ENCODE results near the gene CRCP.
"Not testable (repeated sequence)": the region's sequence is repeated elsewhere in the genome, so short reads cannot be mapped to it uniquely, and the experiment has no call there.

CRCP gene

DNA sequence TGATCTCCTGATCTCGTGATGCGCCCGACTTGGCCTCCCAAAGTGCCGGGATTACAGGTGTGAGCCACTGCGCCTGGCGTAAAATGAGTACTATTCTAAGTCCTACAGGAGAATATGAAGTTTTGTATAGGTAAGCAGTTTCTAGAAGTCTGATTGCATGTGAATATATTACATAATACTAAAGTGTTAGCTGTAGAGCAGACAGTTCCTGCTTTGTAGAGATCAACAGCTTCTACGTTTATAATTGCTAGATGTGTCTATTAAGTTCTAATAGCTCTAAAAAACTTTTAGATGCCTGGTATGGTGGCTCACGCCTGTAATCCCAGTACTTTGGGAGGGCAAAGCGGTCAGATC, 8.5 kb downstream of the CRCP start:
- H3F3A ChIP-seq (ENCODE audit: insufficient read depth, low read length): no peaks in the 10 kb centered on the region
- TF ChIP-seq EZH2 (optimal IDR thresholded peaks at IDR 0.05; ENCODE audit: low read depth, low read length): no peak
- TF ChIP-seq, protein P1, sequence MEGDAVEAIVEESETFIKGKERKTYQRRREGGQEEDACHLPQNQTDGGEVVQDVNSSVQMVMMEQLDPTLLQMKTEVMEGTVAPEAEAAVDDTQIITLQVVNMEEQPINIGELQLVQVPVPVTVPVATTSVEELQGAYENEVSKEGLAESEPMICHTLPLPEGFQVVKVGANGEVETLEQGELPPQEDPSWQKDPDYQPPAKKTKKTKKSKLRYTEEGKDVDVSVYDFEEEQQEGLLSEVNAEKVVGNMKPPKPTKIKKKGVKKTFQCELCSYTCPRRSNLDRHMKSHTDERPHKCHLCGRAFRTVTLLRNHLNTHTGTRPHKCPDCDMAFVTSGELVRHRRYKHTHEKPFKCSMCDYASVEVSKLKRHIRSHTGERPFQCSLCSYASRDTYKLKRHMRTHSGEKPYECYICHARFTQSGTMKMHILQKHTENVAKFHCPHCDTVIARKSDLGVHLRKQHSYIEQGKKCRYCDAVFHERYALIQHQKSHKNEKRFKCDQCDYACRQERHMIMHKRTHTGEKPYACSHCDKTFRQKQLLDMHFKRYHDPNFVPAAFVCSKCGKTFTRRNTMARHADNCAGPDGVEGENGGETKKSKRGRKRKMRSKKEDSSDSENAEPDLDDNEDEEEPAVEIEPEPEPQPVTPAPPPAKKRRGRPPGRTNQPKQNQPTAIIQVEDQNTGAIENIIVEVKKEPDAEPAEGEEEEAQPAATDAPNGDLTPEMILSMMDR (IDR thresholded peaks at IDR 0.05; ENCODE audit: low read length): no peak
- TF ChIP-seq EZH2phosphoT487 (IDR thresholded peaks at IDR 0.05; ENCODE audit: low read length): no peak
- peaks cover 16% of the 10 kb centered on the region; the same call in 1 of the 2 replicates for H4K20me1 ChIP-seq (ENCODE audit: insufficient read depth, low read length)
- no peak overlapping the region for H3K9ac ChIP-seq (ENCODE audit: low read length)
- H3K9me3 ChIP-seq (replicated peaks; ENCODE audit: insufficient read depth, low read length): no peaks in the 10 kb centered on the region
- no peaks in the 10 kb centered on the region for H3K9me2 ChIP-seq (replicated peaks; ENCODE audit: insufficient read depth, low read length)
- peaks cover 93% of the 10 kb centered on the region for H3K79me2 ChIP-seq (ENCODE audit: low read length)
- no peaks in the 10 kb centered on the region for H3K4me1 ChIP-seq (ENCODE audit: low read length)
- H3K27ac ChIP-seq (ENCODE audit: low read length): no peak overlapping the region
- H2AFZ ChIP-seq (ENCODE audit: low read length): no peak overlapping the region
- no peaks in the 10 kb centered on the region for H3K36me3 ChIP-seq (replicated peaks; ENCODE audit: insufficient read depth, low read length)
- no peaks in the 10 kb centered on the region for H3K27me3 ChIP-seq (replicated peaks; ENCODE audit: insufficient read depth, low read length)
- no peak for DNase-seq
- H3K4me3 ChIP-seq (ENCODE audit: low read length): no peak overlapping the region
- H3K4me2 ChIP-seq (ENCODE audit: low read depth, low read length): no peak overlapping the region

DNA sequence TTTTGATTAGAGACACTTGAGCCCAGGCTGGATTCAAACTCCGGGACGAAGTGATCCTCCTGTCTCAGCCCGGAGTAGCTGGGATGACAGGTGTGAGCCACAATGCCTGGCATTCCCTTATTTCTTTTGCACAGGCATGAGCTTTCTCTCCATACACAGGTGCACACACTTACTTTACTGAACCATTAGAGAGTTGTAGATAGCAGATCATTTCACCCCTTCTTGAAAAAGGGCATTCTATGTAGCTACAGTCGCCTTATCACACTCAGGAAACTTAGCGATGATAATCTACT, 9.9 kb downstream of the CRCP start:
- not testable (repeated sequence) for H3F3A ChIP-seq (ENCODE audit: insufficient read depth, low read length); H3K4me1 ChIP-seq (ENCODE audit: low read length); H3K27me3 ChIP-seq (replicated peaks; ENCODE audit: insufficient read depth, low read length); H4K20me1 ChIP-seq (ENCODE audit: insufficient read depth, low read length); H3K9me3 ChIP-seq (replicated peaks; ENCODE audit: insufficient read depth, low read length); H3K4me2 ChIP-seq (ENCODE audit: low read depth, low read length); DNase-seq; H3K36me3 ChIP-seq (replicated peaks; ENCODE audit: insufficient read depth, low read length); H3K9ac ChIP-seq (ENCODE audit: low read length); H2AFZ ChIP-seq (ENCODE audit: low read length); H3K4me3 ChIP-seq (ENCODE audit: low read length); H3K27ac ChIP-seq (ENCODE audit: low read length); H3K9me2 ChIP-seq (replicated peaks; ENCODE audit: insufficient read depth, low read length)
- peaks cover 91% of the 10 kb centered on the region for H3K79me2 ChIP-seq (ENCODE audit: low read length)

DNA sequence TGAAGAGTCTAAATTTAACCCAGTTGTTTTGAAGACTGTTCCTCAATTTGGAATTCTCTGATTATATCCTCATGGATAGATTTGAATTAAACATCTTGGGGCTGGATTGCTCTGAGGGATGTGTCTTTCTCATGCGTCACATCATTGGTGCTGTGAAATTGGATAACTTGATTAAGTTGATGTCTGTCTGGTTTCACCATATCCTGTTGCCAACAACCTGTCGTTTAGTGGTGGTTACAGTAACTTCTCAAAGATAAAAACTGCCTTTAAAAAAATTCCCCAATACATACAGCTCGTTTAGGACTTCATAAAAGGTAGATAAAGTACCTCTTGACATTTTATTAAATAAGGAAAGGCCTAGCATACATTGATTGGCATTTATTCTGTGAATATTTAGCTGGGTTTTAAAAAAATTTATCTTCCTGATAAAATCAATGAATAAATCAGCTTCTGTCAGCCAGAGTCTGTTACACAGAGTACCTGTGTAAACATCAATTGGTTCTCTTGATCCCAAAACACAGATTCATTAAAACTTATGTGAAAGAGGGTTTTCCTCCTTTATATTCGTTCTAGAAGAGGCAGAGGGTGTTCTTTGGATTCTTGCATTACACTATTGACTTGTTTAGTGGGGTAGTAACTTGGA, 10.5 kb downstream of the CRCP start:
- H3K4me2 ChIP-seq (ENCODE audit: low read depth, low read length): no peak overlapping the region
- H3K79me2 ChIP-seq (ENCODE audit: low read length): peaks cover 87% of the 10 kb centered on the region
- H3K36me3 ChIP-seq (replicated peaks; ENCODE audit: insufficient read depth, low read length): no peaks in the 10 kb centered on the region
- no peak overlapping the region for H2AFZ ChIP-seq (ENCODE audit: low read length)
- H3F3A ChIP-seq (ENCODE audit: insufficient read depth, low read length): no peaks in the 10 kb centered on the region
- H4K20me1 ChIP-seq (ENCODE audit: insufficient read depth, low read length): peaks cover 4% of the 10 kb centered on the region; the same call in 1 of the 2 replicates
- no peaks in the 10 kb centered on the region for H3K9me3 ChIP-seq (replicated peaks; ENCODE audit: insufficient read depth, low read length)
- no peaks in the 10 kb centered on the region for H3K4me1 ChIP-seq (ENCODE audit: low read length)
- no peak for DNase-seq
- H3K27ac ChIP-seq (ENCODE audit: low read length): no peak overlapping the region
- H3K4me3 ChIP-seq (ENCODE audit: low read length): no peak overlapping the region
- H3K27me3 ChIP-seq (replicated peaks; ENCODE audit: insufficient read depth, low read length): no peaks in the 10 kb centered on the region
- no peaks in the 10 kb centered on the region for H3K9me2 ChIP-seq (replicated peaks; ENCODE audit: insufficient read depth, low read length)
- TF ChIP-seq EZH2 (optimal IDR thresholded peaks at IDR 0.05; ENCODE audit: low read depth, low read length): no peak
- TF ChIP-seq EZH2phosphoT487 (IDR thresholded peaks at IDR 0.05; ENCODE audit: low read length): no peak
- TF ChIP-seq, protein P1 (IDR thresholded peaks at IDR 0.05; ENCODE audit: low read length): no peak
- H3K9ac ChIP-seq (ENCODE audit: low read length): no peak overlapping the region

DNA sequence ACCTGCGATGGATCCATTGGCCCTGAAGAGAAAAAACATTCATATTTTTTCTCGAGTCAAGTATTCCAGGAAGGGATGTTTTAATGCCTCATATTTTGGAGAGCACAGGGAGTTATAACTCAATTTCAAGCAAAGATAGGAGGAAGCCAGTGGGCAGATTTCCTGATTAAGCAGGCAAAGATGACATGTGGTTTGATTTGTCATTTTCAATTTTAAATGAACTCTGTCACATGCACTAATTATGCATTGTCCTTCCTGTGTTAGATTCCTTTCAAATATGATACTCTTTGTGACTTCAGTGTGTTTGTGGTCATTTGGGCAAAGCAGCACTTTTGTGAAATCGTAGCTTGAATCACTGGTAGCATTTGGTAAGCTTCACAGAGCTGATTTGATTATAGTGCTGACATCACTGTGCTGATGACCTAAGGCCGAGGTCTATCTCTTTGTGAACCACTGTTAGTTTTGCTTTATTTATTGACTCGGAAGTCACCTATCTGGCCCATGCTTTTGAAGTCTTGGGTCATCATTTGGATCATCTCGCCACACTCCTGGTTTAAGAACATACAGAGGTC, 11.2 kb downstream of the CRCP start:
- not testable (repeated sequence) for H3K27ac ChIP-seq (ENCODE audit: low read length); H3K9me3 ChIP-seq (replicated peaks; ENCODE audit: insufficient read depth, low read length); H3K36me3 ChIP-seq (replicated peaks; ENCODE audit: insufficient read depth, low read length); H3K27me3 ChIP-seq (replicated peaks; ENCODE audit: insufficient read depth, low read length); H3K4me3 ChIP-seq (ENCODE audit: low read length); H3F3A ChIP-seq (ENCODE audit: insufficient read depth, low read length); H3K4me2 ChIP-seq (ENCODE audit: low read depth, low read length); H3K9me2 ChIP-seq (replicated peaks; ENCODE audit: insufficient read depth, low read length); H3K9ac ChIP-seq (ENCODE audit: low read length); DNase-seq; H4K20me1 ChIP-seq (ENCODE audit: insufficient read depth, low read length); H2AFZ ChIP-seq (ENCODE audit: low read length); H3K4me1 ChIP-seq (ENCODE audit: low read length)
- H3K79me2 ChIP-seq (ENCODE audit: low read length): peaks cover 80% of the 10 kb centered on the region

DNA sequence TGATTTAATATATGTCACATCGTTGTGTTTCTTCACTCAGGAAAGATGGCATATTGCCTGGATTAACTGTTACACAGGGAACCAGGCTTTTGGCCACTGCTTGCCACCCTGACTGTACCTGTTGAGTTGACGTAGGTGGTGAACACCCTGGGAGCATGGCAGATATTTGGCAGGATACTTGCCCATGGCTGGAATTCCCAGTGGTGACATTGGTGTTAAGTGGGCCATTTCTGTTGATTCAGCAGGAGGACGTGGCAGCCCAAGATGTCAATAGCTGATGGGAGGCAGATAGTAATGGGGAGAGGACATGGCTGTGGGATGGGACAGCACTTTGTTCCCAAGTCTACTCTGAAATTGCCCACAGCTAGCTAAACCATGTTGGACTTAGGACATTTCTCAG, 12.5 kb downstream of the CRCP start:
- H4K20me1 ChIP-seq (ENCODE audit: insufficient read depth, low read length); DNase-seq; H3K4me1 ChIP-seq (ENCODE audit: low read length); H3K4me2 ChIP-seq (ENCODE audit: low read depth, low read length); H3K4me3 ChIP-seq (ENCODE audit: low read length); H3K9me3 ChIP-seq (replicated peaks; ENCODE audit: insufficient read depth, low read length); H3K9ac ChIP-seq (ENCODE audit: low read length); H3K27ac ChIP-seq (ENCODE audit: low read length); H2AFZ ChIP-seq (ENCODE audit: low read length); H3K9me2 ChIP-seq (replicated peaks; ENCODE audit: insufficient read depth, low read length); H3K27me3 ChIP-seq (replicated peaks; ENCODE audit: insufficient read depth, low read length); H3K36me3 ChIP-seq (replicated peaks; ENCODE audit: insufficient read depth, low read length); H3F3A ChIP-seq (ENCODE audit: insufficient read depth, low read length): not testable (repeated sequence)
- H3K79me2 ChIP-seq (ENCODE audit: low read length): peaks cover 70% of the 10 kb centered on the region

Measured in MM.1S (cell line).